Mucosa of descending colon (tissue), 3 donors: Measurements from ENCODE around the gene MYO18A. TPM values are rescaled to one million over a fixed set of nuclear protein-coding genes. Genes with fewer than 3 reads are reported as not detected.

Source experiments
- ATAC-seq: fragments of 200-7000 bp; cut with Tn5 transposase; one replicate; pipeline ENCODE4 v1.9.1; 2020; ENCODE audit warnings: mild to moderate bottlenecking, moderate library complexity
- DNase-seq, 3 donors: peaks; one replicate each; pipeline ENCODE4 v3.0.0-alpha.2; 2020
- H3K36me3 ChIP-seq: fragments of 200-600 bp; one replicate; pipeline ENCODE4 v1.8.0; 2021; ENCODE audit warnings: low read depth, mild to moderate bottlenecking
- H3K4me1 ChIP-seq: fragments of 200-600 bp; one replicate; pipeline ENCODE4 v1.8.0; 2021; ENCODE audit warnings: low read depth, mild to moderate bottlenecking
- H3K4me3 ChIP-seq: fragments of 200-600 bp; one replicate; pipeline ENCODE4 v1.8.0; 2021; ENCODE audit warnings: mild to moderate bottlenecking
- H3K9me3 ChIP-seq: fragments of 200-600 bp; one replicate; pipeline ENCODE4 v1.8.0; 2021; ENCODE audit warnings: mild to moderate bottlenecking
- CTCF ChIP-seq: fragments of 200-600 bp; IDR thresholded peaks from one replicate; pipeline ENCODE4 v1.8.0; 2022; ENCODE audit warnings: antibody characterized with exemption, mild to moderate bottlenecking
- intact Hi-C, 2 donors: fragments of 100-400 bp; cut with DNase I in 1 of 2; cut with micrococcal nuclease in 1 of 2; formaldehyde crosslinking; loops; one replicate each; pipeline versions ENCODE4 v1.11.0 to v1.11.1; 2022; cut with DNase I, micrococcal nuclease
- total RNA-seq, 3 donors: library from RNA; stranded (reverse); fragmentation: NEBNext Ultra II Directional in 2 of 3; extraction: Animal tissue kit (Norgen Biotek cat#: 25700) in 2 of 3; gene quantifications; one replicate each; pipeline versions ENCODE4 v1.2.1 to v1.2.4, GENCODE V29; 2021 to 2023
- donor health status: DM: no; HTN: no; CAD: no; lungs with moderate emphysema.
- donor health status: DM: no; HTN: no; CAD: no.
- donor health status: DM: no; HTN: yes; CAD: no.

Gene MYO18A
- total RNA-seq, 3 donors from 2014 or later = 84.9 to 111 (median 93.3) TPM

- Histone ChIP-seq H3K4me1 (no peaks in the 10 kb centered on the region), H3K9me3 (no peaks in the 10 kb centered on the region), H3K4me3 (no peak overlapping the region), H3K36me3 (no peaks in the 10 kb centered on the region)
- DNase-seq (no peak), ATAC-seq (no peak)
- intact Hi-C loops = no loop called here
- no peak for TF ChIP-seq CTCF
Measured at GRCh38 chr17:29190592-29191207, 10.5 kb upstream of the MYO18A start.

- TF ChIP-seq CTCF = no peak
- ATAC-seq = no peak
- intact Hi-C loops = no loop called here
Measured at GRCh38 chr17:29190039-29190438, 9.8 kb upstream of the MYO18A start.

GRCh38 chr17:29189355-29189754 lies 9.2 kb upstream of the MYO18A start:
- intact Hi-C loops = no loop called here
- DNase-seq (no peak), ATAC-seq (no peak)
- Histone ChIP-seq H3K9me3 (no peaks in the 10 kb centered on the region), H3K36me3 (no peaks in the 10 kb centered on the region), H3K4me1 (no peaks in the 10 kb centered on the region), H3K4me3 (no peak overlapping the region)
- no peak for TF ChIP-seq CTCF

More at GRCh38 chr17:29190039-29190438, 9.8 kb upstream of the MYO18A start:
- no peaks in the 10 kb centered on the region for H3K4me1 ChIP-seq
- no peaks in the 10 kb centered on the region for H3K9me3 ChIP-seq
- no peak for DNase-seq
- H3K36me3 ChIP-seq = no peaks in the 10 kb centered on the region
- H3K4me3 ChIP-seq = no peak overlapping the region

GRCh38 chr17:29181226-29181625 lies 1.0 kb upstream of the MYO18A start:
- intact Hi-C loops = loop anchor here in 1 of 2 donors (5.0 kb wide), 1 partner anchor 34 kb away; no protein-coding TSS in a partner anchor

GRCh38 chr17:29180788-29181160 lies 576 bp upstream of the MYO18A start:
- Histone ChIP-seq H3K4me1 (peaks cover 26% of the 10 kb centered on the region), H3K9me3 (no peaks in the 10 kb centered on the region), H3K4me3 (no peak overlapping the region), H3K36me3 (no peaks in the 10 kb centered on the region)
- intact Hi-C loops = loop anchor here in 1 of 2 donors (5.0 kb wide), 1 partner anchor 33 kb away; no protein-coding TSS in a partner anchor
- no peak for TF ChIP-seq CTCF
- ATAC-seq = no peak
- no peak for DNase-seq

More at GRCh38 chr17:29181226-29181625, 1.0 kb upstream of the MYO18A start:
- no peak for TF ChIP-seq CTCF
- DNase-seq (no peak), ATAC-seq (no peak)
- Histone ChIP-seq H3K4me1 (peaks cover 22% of the 10 kb centered on the region), H3K36me3 (no peaks in the 10 kb centered on the region), H3K4me3 (no peak overlapping the region), H3K9me3 (no peaks in the 10 kb centered on the region)
